HG03045 (cell line): Measurements from ENCODE around the gene KCNG2.
"Not testable (repeated sequence)": the region's sequence is repeated elsewhere in the genome, so short reads cannot be mapped to it uniquely, and the experiment has no call there.

Experiments
- ATAC-seq: cut with Tn5 transposase; IDR thresholded peaks from one replicate; pipeline ENCODE4 v1.9.1; 2021; ENCODE audit warnings: mild to moderate bottlenecking, moderate library complexity; ENCODE audit not compliant: unreplicated experiment

Gene KCNG2, protein sequence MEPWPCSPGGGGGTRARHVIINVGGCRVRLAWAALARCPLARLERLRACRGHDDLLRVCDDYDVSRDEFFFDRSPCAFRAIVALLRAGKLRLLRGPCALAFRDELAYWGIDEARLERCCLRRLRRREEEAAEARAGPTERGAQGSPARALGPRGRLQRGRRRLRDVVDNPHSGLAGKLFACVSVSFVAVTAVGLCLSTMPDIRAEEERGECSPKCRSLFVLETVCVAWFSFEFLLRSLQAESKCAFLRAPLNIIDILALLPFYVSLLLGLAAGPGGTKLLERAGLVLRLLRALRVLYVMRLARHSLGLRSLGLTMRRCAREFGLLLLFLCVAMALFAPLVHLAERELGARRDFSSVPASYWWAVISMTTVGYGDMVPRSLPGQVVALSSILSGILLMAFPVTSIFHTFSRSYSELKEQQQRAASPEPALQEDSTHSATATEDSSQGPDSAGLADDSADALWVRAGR

DNA sequence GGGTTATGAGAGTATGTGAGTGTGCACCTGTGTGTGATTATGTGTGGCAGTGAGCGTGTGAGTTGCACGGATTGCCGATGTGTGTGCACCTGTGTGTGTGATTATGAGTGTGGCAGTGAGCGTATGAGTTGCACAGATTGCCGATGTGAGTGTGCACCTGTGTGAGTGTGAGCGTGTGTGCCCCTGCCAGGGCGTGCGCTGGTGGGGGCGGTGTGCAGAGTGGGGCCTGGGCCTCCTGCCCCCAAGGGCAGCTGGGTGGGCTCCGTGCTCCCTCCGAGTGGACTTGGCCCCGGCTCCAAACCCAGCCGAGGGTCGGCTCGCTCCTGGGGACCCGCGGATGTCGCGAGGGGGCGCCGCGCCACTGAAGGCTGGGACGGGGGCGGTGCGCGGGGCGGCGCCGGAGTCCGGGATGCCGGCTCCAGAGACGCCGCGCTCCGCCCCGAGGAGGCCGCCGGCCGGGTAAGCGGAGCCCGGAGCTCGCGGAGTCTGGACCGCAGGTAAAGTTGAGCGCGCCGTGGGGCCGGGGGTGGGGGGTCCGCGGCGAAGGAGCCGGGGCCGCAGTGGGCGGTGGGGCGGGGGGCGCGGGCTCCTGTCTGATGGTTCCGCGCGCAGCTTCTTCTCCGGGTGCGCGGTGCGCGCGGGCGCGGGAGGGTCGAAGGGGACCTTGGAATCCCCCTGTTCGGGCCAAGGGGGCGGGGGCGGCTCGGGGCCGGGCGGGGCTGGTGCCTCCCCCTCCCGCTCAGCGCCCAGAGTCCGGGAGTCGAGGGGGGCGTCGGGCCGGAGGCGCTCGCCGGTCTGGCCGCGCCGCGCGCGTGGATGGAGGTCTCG lies at the start of gene KCNG2:
TSS of gene KCNG2 (plus strand) at position 421 of the 828 bp plus-strand sequence. CDS start 65,730 bp downstream, outside the sequence.
- ATAC-seq = no peak

DNA sequence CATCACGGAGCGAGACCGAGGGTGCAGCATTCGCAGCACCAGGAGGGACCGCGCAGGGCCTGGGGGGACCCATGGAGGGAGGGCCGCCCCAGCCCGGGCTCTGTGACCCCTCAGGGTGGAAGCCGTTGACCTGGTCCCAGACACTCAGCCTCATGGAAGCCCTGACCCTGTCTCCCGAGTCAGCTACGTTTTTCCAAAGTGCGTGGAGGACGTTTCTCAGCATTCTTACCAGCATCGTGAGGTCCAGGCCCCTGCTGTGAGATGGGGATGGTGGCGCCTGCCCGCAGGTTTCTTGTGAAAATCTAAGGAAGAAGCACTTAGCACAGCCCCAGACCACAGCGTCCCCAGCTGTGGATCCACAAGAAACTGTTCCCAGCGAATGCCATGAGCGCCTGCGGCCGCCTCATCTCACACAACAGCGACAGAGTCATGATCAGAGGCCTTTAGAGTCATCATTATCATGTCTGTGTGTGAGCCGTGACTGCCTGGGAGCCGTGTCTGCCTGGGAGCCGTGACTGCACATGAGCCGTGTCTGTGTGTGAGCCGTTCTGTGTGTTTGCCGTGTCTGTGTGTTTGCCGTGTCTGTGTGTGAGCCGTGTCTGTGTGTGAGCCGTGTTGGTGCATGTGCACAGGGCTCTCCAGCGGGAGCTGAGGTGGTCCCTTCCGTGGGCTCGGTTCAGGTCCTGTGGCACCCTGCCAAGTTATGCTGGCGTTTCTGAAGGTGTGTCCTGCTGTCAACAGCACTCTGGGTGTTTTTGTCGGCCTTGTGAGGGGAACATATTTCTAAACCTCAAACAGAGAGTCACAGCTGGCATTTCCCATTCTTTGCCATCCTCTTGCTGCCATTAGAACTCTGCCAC lies 49.2 kb upstream of the KCNG2 start:
- ATAC-seq = no peak

DNA sequence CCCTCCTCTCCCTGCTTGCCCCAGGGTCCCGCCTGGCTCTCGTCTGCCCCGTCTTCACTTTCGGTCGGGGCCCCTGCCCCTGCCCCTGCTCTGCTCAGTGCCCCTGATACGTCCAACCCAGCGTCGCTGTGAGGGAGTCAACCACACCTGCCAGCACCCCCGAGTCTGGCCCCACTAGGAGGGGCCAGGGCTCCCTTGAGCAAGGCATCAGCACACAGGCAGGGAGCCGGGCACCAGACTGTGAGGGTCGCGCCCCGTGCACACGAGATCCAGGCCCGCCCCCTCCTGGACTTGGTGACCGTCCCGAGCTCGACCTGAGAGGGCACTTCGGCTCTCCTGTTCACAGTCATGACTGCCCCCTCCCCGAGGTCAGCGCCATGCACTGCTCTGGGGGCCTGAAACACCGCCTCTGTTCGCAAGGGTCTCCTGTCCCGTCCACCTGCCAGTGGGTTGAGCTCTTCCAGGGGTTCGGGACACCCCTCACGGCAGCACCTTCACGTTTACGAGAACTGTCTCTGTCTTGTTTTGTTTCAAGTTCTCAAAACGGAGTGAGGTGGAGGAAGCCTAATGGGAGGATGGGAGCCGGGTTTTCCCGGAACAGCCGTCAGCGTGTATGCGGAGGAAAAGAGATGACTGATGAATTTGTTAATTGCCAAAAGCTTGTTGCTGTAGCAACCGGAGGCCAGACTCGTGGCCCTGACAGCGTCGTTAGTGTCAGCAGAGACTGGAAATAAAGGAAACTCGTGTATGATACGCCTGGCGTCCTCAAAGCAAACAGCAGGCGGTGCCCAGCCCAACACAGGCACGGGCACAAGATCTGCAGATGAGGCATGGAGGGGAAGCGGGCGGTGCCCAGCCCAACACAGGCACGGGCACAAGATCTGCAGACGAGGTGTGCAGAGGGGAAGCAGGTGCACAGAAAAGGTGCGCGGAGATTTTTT lies 48.2 kb upstream of the KCNG2 start:
- ATAC-seq = no peak

GRCh38 chr18:79750980-79751571 lies 46.7 kb upstream of the KCNG2 start:
- no peak for ATAC-seq

GRCh38 chr18:79751918-79752578 lies 45.7 kb upstream of the KCNG2 start:
- not testable (repeated sequence) for ATAC-seq

- ATAC-seq = not testable (repeated sequence)
Measured at GRCh38 chr18:79752946-79753345, 44.8 kb upstream of the KCNG2 start.

DNA sequence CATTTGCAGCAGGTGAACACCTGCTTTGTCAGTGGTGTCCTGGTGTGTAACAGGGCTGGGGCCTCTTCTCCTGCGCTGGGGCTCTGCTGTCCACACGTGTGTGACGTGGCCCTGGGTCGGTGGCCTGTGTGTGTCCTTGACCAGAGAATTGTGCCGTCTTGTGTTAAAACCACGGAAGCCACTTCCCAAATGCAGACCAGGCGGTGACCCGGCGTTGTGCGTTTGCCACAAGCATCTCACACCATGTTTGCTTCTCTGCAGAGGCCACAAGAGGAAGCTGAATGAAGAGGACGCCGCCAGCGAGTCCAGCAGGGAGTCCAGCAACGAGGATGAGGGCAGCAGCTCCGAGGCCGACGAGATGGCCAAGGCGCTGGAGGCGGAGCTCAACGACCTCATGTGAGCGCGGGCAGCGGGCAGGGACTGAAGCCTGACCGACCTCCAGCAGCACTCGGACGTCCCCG lies 44.3 kb upstream of the KCNG2 start:
- no peak for ATAC-seq

DNA sequence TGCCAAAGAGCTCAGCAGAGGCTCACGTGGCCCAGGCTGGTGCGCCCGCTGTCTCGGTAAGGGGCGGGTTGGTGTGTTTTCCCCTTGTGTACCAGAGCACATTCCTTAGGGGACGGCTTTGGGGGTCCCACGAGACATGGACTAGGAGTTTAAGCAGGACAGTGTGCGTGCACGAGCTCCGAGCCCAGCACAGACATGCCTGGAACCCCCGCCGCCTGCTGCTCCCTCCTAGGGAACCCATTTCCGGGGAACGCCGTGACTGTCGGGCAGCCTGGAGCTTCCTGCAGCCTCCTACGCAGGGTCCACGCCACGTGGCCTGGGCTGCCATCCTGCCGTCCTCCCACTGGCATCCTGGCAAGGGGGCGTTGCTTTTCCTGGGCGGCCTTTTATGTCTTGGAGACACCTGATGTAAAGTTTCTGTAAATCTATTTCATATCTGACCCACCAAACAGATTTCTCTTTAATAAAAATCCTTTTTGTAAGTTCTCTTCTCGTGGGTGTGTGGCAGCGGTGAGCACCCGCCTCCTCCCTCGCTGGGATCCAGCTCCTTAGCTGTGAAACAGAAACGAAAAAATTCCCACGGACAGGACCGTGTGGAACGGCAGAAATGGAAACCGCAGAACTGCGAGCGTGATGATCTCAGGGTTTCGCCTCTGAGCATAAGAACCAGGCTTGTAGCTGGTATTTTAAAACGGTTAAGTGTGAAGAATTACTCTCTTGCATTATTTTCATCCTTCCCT lies 43.5 kb upstream of the KCNG2 start:
- no peak for ATAC-seq

GRCh38 chr18:79754831-79755351 lies 42.8 kb upstream of the KCNG2 start:
- no peak for ATAC-seq

DNA sequence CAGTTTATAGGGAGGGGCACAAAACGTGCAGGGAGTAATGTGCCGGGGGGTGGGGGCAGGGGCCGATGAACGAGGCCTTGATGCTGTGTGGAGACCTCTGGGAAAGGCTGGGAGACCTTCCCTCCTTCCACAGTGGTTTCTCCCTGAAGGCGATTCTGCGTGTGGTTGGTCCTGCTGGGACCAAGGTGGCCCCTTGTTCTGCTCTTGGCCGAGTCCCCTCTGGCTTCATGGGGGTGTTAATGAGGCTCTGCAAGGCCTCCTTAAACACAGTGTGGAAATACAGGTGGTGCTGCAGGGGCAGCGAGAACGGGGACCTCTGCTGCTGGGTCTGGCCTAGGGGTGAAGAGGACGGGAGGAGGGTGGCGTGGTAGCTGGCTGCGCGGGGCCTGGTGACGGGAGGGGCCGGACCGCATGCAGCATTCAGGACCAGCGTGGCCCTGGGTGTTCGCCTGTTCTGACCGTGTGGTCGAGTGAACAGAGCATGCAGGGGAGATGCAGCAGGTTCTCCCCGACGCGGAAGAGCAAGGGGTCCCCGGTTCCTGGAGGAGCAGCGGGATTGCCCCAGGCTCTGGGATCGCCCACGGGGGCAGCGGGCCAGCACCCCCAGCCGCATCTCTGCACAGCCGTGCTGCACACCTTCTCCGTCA lies 42.1 kb upstream of the KCNG2 start:
- no peak for ATAC-seq

DNA sequence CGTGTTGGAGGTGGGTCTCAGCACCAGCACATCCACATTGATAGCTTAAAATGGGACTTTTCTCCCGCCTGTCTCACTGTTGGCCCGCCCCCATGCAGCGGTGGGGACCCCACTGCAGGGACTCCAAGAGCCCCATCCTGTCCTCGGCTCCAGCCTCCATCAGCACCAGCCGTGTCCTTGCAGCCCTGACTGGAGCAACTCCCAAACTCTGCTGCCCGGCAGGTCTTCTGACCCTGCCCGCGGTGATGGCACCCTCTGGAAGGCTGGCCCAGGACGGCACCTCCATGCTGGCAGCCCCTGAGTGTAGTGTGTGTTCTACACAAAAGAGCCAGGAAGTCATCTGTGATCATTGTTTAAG lies 41.6 kb upstream of the KCNG2 start:
- no peak for ATAC-seq

- no peak for ATAC-seq
Measured at GRCh38 chr18:79756826-79757225, 40.9 kb upstream of the KCNG2 start.

DNA sequence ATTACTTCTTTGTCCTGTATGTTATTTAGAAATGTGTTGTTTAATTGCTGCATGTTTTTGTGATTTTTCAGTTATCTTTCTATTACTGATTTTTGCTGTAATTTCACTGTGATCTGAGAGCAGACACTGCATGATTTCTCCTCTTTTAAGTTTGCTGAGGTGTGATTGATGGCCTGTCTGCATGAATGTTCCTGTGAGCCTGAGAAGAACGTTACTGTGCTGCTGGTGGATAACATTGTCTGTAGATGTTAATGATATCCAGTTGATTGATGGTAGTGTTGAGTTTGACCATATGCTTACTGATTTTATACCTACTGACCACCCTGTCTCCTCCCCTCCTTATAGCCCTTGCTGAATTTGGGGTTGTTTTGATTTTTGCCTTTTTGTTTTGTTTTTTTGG lies 37.4 kb upstream of the KCNG2 start:
- no peak for ATAC-seq

DNA sequence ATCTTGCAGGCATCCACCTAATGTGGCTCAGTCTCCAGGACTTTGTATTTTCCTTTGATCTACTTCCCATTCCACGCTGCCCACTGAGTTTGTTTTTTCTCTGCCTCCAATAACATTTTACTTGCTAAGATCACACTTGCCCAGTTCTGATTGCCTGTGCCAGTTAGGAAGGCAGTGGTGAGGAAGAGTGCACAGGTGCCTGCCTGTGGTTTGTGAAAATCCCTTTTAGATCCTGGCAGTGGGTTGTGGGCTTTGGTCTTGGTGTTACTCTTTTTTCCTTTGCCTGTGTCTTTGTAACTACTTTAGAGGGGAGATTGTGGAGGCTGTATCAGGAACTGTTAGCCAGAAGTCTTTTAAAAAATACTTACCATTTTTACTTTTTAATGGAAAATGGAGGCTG lies 36.9 kb upstream of the KCNG2 start:
- ATAC-seq = no peak

GRCh38 chr18:79763407-79763806 lies 34.3 kb upstream of the KCNG2 start:
- ATAC-seq = no peak

DNA sequence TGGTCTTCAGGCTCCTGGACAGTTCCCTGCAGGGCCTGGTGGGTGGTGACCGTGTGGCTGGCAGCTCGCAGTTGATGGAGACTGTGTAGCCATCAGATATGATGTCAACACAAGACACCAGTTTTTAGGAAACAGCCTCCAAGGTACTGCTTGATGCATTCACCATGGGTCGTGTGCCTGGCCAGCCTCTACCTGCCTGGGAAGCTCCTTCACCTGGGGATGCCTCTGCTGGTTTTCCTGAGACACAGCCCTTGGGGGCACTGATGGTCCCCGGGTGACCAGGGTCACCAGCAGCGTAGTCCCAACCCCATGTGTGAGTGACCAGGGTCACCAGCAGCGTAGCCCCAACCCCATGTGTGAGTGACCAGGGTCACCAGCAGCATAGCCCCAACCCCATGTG lies 33.6 kb upstream of the KCNG2 start:
- no peak for ATAC-seq

DNA sequence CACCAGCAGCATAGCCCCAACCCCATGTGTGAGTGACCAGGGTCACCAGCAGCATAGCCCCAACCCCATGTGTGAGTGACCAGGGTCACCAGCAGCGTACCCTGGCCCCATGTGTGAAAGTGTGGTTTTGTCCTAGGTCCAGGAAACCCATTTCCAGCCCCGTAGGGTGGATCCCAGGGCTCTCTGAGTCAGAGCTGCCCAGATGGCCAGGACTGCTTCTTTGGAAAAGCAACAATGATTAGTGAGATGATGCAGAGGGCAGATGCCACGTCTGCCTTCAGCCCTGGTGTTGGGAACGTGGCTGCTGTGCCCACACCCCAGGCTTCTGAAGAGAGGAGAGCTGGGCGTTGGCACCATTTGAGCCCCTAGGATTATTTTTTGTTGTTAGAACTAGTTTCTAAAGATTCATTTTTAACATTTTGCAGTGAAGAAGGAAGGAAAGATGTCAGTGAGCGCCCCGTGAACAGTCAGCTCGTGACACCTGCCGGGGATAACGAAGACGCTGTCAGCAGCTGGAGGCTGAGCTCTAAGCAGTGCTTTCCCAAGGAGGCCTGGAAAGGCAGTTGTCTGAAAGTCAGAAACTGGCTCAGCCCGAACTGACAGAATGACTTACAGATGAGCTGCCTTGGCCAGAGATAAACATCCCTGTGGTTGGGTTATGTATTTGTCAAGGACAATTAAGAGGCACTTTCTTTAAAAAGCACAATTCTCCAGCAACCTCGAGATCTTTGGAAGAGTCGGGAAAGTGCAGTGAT lies 32.1 kb upstream of the KCNG2 start:
- ATAC-seq = no peak
